Measurements from ENCODE around the gene EDC4. TPM values are rescaled to one million over a fixed set of nuclear protein-coding genes. Genes with fewer than 3 reads are reported as not detected.

The EDC4 gene, protein sequence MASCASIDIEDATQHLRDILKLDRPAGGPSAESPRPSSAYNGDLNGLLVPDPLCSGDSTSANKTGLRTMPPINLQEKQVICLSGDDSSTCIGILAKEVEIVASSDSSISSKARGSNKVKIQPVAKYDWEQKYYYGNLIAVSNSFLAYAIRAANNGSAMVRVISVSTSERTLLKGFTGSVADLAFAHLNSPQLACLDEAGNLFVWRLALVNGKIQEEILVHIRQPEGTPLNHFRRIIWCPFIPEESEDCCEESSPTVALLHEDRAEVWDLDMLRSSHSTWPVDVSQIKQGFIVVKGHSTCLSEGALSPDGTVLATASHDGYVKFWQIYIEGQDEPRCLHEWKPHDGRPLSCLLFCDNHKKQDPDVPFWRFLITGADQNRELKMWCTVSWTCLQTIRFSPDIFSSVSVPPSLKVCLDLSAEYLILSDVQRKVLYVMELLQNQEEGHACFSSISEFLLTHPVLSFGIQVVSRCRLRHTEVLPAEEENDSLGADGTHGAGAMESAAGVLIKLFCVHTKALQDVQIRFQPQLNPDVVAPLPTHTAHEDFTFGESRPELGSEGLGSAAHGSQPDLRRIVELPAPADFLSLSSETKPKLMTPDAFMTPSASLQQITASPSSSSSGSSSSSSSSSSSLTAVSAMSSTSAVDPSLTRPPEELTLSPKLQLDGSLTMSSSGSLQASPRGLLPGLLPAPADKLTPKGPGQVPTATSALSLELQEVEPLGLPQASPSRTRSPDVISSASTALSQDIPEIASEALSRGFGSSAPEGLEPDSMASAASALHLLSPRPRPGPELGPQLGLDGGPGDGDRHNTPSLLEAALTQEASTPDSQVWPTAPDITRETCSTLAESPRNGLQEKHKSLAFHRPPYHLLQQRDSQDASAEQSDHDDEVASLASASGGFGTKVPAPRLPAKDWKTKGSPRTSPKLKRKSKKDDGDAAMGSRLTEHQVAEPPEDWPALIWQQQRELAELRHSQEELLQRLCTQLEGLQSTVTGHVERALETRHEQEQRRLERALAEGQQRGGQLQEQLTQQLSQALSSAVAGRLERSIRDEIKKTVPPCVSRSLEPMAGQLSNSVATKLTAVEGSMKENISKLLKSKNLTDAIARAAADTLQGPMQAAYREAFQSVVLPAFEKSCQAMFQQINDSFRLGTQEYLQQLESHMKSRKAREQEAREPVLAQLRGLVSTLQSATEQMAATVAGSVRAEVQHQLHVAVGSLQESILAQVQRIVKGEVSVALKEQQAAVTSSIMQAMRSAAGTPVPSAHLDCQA (N-terminal part only)
- total RNA-seq, result 68.2 and 75.4 TPM in 2 replicates
- long read RNA-seq, partial matches to known transcripts, result 9 of 14 reads
- long read RNA-seq, other reads (novel, unspliced or antisense), result 5 of 14 reads

DNA sequence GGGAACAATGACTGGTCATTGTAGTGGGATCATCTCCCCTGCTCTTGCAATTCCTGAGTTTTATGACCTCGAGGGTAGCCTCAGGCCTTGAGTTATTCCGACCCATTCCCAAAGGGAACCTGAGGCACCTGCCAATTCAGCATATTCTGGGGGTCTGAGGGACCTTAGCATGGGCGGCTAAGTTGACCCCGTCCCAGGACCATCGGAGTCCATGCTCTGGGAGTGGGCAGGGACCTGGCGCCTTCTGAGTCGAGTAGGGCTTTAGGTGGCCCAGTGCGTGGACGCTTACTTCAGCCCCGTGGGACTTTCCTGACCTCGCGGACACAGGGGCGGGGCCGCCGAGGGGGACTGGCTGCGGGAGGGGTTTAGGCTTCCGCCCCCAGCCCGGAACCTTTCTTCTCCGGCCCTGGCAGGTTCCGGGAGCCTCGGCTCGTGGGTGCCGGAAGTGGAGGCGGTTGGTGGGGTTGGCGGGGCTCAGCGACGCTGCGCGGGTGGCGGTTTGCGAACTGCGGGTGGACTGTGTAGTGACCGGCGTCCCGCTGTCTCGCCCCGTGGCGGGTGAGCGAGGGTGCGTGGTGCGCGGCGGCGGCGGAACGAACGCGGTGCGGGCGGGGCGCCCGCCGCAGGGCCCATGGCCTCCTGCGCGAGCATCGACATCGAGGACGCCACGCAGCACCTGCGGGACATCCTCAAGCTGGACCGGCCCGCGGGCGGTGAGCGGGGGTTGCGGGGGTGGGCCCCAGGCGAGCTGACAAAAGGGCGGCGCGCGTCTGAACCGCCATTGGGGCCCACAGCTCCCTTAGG is at the start of gene EDC4:
TSS of gene EDC4 (plus strand) at position 422 of the 804 bp plus-strand sequence. CDS start at position 632, 210 bp downstream.
- Mint-ChIP-seq H3K4me1 (ENCODE audit: unreplicated experiment) (peaks cover 26% of the 10 kb centered on the region), H3K9me3 (ENCODE audit: unreplicated experiment) (no peaks in the 10 kb centered on the region), H3K36me3 (ENCODE audit: unreplicated experiment) (peaks cover 26% of the 10 kb centered on the region), H3K27ac (ENCODE audit: unreplicated experiment) (peak within 1 kb of the TSS; percentile 94), H3K4me3 (ENCODE audit: unreplicated experiment) (peak within 1 kb of the TSS; percentile 92), H3K27me3 (ENCODE audit: unreplicated experiment) (no peaks in the 10 kb centered on the region)
- TF ChIP-seq, protein P1, sequence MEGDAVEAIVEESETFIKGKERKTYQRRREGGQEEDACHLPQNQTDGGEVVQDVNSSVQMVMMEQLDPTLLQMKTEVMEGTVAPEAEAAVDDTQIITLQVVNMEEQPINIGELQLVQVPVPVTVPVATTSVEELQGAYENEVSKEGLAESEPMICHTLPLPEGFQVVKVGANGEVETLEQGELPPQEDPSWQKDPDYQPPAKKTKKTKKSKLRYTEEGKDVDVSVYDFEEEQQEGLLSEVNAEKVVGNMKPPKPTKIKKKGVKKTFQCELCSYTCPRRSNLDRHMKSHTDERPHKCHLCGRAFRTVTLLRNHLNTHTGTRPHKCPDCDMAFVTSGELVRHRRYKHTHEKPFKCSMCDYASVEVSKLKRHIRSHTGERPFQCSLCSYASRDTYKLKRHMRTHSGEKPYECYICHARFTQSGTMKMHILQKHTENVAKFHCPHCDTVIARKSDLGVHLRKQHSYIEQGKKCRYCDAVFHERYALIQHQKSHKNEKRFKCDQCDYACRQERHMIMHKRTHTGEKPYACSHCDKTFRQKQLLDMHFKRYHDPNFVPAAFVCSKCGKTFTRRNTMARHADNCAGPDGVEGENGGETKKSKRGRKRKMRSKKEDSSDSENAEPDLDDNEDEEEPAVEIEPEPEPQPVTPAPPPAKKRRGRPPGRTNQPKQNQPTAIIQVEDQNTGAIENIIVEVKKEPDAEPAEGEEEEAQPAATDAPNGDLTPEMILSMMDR (IDR thresholded peaks at IDR 0.05), result no peak
- DNase-seq (ENCODE audit: extremely low spot score, unreplicated experiment), result peak; percentile 93

DNA sequence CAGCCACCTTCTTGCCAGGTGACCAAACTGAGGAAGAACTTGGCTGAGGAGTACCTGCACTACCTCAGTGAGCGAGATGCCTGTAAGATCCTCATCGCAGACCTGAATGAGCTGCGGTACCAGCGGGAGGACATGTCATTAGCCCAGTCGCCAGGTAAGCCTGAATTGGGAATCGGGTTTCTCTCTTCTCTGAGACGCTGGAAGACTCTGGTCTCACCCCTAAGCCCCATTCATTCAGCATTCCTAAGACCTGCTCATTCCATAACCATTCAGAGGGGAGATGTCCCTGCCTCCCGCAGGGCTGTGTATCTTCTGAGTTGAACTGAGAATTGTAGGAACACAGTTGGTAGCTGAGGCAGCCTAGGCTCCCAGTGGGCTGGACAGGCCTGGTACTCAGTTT is 47.7 kb upstream of the EDC4 start:
- Mint-ChIP-seq H3K4me3 (ENCODE audit: unreplicated experiment) (no peak overlapping the region), H3K4me1 (ENCODE audit: unreplicated experiment) (no peaks in the 10 kb centered on the region), H3K27me3 (ENCODE audit: unreplicated experiment) (no peaks in the 10 kb centered on the region), H3K9me3 (ENCODE audit: unreplicated experiment) (no peaks in the 10 kb centered on the region), H3K27ac (ENCODE audit: unreplicated experiment) (no peak overlapping the region), H3K36me3 (ENCODE audit: unreplicated experiment) (peaks cover 10% of the 10 kb centered on the region)
- DNase-seq (ENCODE audit: extremely low spot score, unreplicated experiment), result no peak
- TF ChIP-seq, protein P1 (IDR thresholded peaks at IDR 0.05), result no peak

DNA sequence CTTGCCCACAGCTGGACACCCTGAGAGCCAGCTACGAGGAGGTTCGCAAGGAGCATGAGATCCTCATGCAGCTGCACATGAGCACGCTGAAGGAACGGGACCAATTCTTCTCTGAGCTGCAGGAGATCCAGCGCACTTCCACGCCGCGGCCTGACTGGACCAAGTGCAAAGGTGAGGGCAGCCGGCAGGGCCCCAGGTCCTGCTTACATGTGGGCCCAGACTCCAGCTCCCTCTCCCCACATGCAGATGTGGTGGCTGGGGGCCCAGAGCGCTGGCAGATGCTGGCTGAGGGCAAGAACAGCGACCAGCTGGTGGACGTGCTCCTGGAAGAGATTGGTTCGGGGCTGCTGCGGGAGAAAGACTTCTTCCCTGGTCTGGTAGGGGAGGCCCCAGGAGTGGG is 46.9 kb upstream of the EDC4 start:
- no peak overlapping the region for H3K4me3 Mint-ChIP-seq (ENCODE audit: unreplicated experiment)
- H3K4me1 Mint-ChIP-seq (ENCODE audit: unreplicated experiment), result no peaks in the 10 kb centered on the region
- peaks cover 13% of the 10 kb centered on the region for H3K36me3 Mint-ChIP-seq (ENCODE audit: unreplicated experiment)
- H3K9me3 Mint-ChIP-seq (ENCODE audit: unreplicated experiment), result no peaks in the 10 kb centered on the region
- H3K27ac Mint-ChIP-seq (ENCODE audit: unreplicated experiment), result no peak overlapping the region
- TF ChIP-seq, protein P1 (IDR thresholded peaks at IDR 0.05), result no peak
- no peak for DNase-seq (ENCODE audit: extremely low spot score, unreplicated experiment)
- H3K27me3 Mint-ChIP-seq (ENCODE audit: unreplicated experiment), result no peaks in the 10 kb centered on the region

DNA sequence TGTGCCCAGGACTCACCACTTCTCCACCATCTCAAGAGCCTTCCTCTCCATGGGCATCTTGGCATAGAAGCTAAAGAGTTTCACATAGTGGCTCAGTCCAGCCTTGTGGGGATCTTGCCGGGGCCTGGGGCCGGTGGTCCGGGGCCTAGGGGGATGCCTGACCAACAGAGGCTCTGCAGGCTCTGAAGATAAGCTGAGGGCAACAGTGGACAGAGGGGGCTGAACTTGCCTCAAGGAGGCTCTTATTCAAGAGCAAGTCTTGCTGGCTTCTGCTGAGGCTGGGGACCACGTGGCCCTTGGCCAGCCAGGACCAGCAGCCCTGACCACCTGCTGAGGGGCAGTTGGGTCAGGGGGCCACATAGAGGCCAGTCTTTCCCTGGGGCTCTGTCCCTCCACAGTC is 44.2 kb upstream of the EDC4 start:
- Mint-ChIP-seq H3K36me3 (ENCODE audit: unreplicated experiment) (peaks cover 14% of the 10 kb centered on the region), H3K9me3 (ENCODE audit: unreplicated experiment) (no peaks in the 10 kb centered on the region), H3K4me1 (ENCODE audit: unreplicated experiment) (peaks cover 8% of the 10 kb centered on the region), H3K4me3 (ENCODE audit: unreplicated experiment) (no peak overlapping the region), H3K27ac (ENCODE audit: unreplicated experiment) (no peak overlapping the region), H3K27me3 (ENCODE audit: unreplicated experiment) (no peaks in the 10 kb centered on the region)
- TF ChIP-seq, protein P1 (IDR thresholded peaks at IDR 0.05), result no peak
- DNase-seq (ENCODE audit: extremely low spot score, unreplicated experiment), result no peak
